ENCODE measurements around the gene SAG.

DNA sequence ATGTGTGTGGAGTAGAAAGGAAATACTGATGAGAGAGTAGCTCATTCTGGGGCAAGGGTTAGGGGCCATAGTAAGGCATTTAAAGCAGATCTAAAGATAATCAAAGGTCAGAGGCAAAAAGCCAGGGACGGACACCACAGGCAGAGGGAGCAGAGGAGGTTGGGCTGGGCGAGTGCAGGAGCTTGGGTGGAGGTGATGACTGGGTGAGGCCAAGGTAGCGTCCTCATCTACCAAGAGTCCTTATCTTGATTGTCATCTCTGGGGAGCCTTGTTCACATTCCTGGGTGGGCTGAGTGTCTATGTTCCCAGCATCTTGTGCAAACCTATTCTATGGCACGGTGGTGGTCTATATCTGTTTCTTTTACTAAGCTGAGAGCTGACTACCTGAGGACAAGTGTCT lies 26.1 kb upstream of the SAG start:
- TF ChIP-seq POLR2A (IDR thresholded peaks at IDR 0.05) (no peak), CTCF (IDR thresholded peaks at IDR 0.05) (no peak)
